ENCODE data around the gene ATP7A.
A peak's percentile ranks its signal among the peaks of the same experiment; 100 is the strongest.

ATP7A gene

GRCh38 chrX:78019586-78020483, 109.3 kb downstream of the ATP7A start:
- in situ Hi-C loops (cut with MboI; ENCODE audit: low pct_unique_long_range_greater_than_20kb, low sequenced_read_pairs, unreplicated experiment): no loop called here
- DNase-seq (ENCODE audit: low spot score): no peak
- no peak for TF ChIP-seq CTCF (IDR thresholded peaks at IDR 0.05; ENCODE audit: extremely low read depth, insufficient read depth, missing control alignments)

GRCh38 chrX:78024349-78025059, 114.0 kb downstream of the ATP7A start:
- in situ Hi-C loops (cut with MboI; ENCODE audit: low pct_unique_long_range_greater_than_20kb, low sequenced_read_pairs, unreplicated experiment): no loop called here
- DNase-seq (ENCODE audit: low spot score): peak; percentile 51
- peak; percentile 78 for TF ChIP-seq CTCF (IDR thresholded peaks at IDR 0.05; ENCODE audit: extremely low read depth, insufficient read depth, missing control alignments)

- DNase-seq (ENCODE audit: low spot score): no peak
- in situ Hi-C loops (cut with MboI; ENCODE audit: low pct_unique_long_range_greater_than_20kb, low sequenced_read_pairs, unreplicated experiment): no loop called here
- TF ChIP-seq CTCF (IDR thresholded peaks at IDR 0.05; ENCODE audit: extremely low read depth, insufficient read depth, missing control alignments): no peak
Measured at GRCh38 chrX:78027798-78028197, 117.3 kb downstream of the ATP7A start.

- no peak for DNase-seq (ENCODE audit: low spot score)
- in situ Hi-C loops (cut with MboI; ENCODE audit: low pct_unique_long_range_greater_than_20kb, low sequenced_read_pairs, unreplicated experiment): no loop called here
- peak; percentile 60 for TF ChIP-seq CTCF (IDR thresholded peaks at IDR 0.05; ENCODE audit: extremely low read depth, insufficient read depth, missing control alignments)
Measured at GRCh38 chrX:78029663-78030062, 119.2 kb downstream of the ATP7A start.

GRCh38 chrX:78035061-78035460, 124.6 kb downstream of the ATP7A start:
- in situ Hi-C loops (cut with MboI; ENCODE audit: low pct_unique_long_range_greater_than_20kb, low sequenced_read_pairs, unreplicated experiment): no loop called here
- DNase-seq (ENCODE audit: low spot score): no peak
- TF ChIP-seq CTCF (IDR thresholded peaks at IDR 0.05; ENCODE audit: extremely low read depth, insufficient read depth, missing control alignments): no peak

GRCh38 chrX:78037881-78038280, 127.4 kb downstream of the ATP7A start:
- DNase-seq (ENCODE audit: low spot score): no peak
- in situ Hi-C loops (cut with MboI; ENCODE audit: low pct_unique_long_range_greater_than_20kb, low sequenced_read_pairs, unreplicated experiment): no loop called here
- TF ChIP-seq CTCF (IDR thresholded peaks at IDR 0.05; ENCODE audit: extremely low read depth, insufficient read depth, missing control alignments): no peak

All from GM13977 (cell line).